ENCODE measurements around the gene GAK.

GAK gene

GRCh38 chr4:885353-885752 is 46.8 kb downstream of the GAK start:
- no peak for DNase-seq

GRCh38 chr4:884896-885295 is 47.2 kb downstream of the GAK start:
- no peak for DNase-seq

GRCh38 chr4:884259-884658 is 47.9 kb downstream of the GAK start:
- no peak for DNase-seq

GRCh38 chr4:883377-884095 is 48.6 kb downstream of the GAK start:
- DNase-seq, result no peak

GRCh38 chr4:882646-883045 is 49.5 kb downstream of the GAK start:
- DNase-seq, result no peak

GRCh38 chr4:881709-882108 is 50.4 kb downstream of the GAK start:
- DNase-seq, result no peak

- no peak for DNase-seq
Observed at GRCh38 chr4:880684-881405, 51.3 kb downstream of the GAK start.

GRCh38 chr4:879729-880077 is 52.4 kb downstream of the GAK start:
- DNase-seq, result no peak

- no peak for DNase-seq
Observed at GRCh38 chr4:878796-879728, 53.1 kb downstream of the GAK start.

- no peak for DNase-seq
Observed at GRCh38 chr4:877502-877901, 54.6 kb downstream of the GAK start.

- no peak for DNase-seq
Observed at GRCh38 chr4:876780-877179, 55.3 kb downstream of the GAK start.

- no peak for DNase-seq
Observed at GRCh38 chr4:875818-876423, 56.2 kb downstream of the GAK start.

GRCh38 chr4:874971-875817 is 56.9 kb downstream of the GAK start:
- no peak for DNase-seq

- no peak for DNase-seq
Observed at GRCh38 chr4:874056-874455, 58.1 kb downstream of the GAK start.

GRCh38 chr4:872241-872981 is 59.7 kb downstream of the GAK start:
- DNase-seq, result no peak

- no peak for DNase-seq
Observed at GRCh38 chr4:871484-871883, 60.6 kb downstream of the GAK start.

GRCh38 chr4:870951-871350 is 61.2 kb downstream of the GAK start:
- no peak for DNase-seq

- no peak for DNase-seq
Observed at GRCh38 chr4:869776-870175, 62.3 kb downstream of the GAK start.

GRCh38 chr4:868421-868820 is 63.7 kb downstream of the GAK start:
- DNase-seq, result no peak

GRCh38 chr4:867526-868250 is 64.4 kb downstream of the GAK start:
- DNase-seq, result no peak
